Omental fat pad (tissue), 4 donors: Measurements from ENCODE around the gene LHFPL2. TPM values are rescaled to one million over a fixed set of nuclear protein-coding genes. Genes with fewer than 3 reads are reported as not detected.

Experiments
- ATAC-seq: fragments of 150-250 bp; one replicate; pipeline ENCODE4 v1.9.1; 2016; ENCODE audit warnings: mild to moderate bottlenecking, moderate library complexity; ENCODE audit not compliant: low FRiP score
- DNase-seq: peaks from one replicate; pipeline ENCODE4 v3.0.0-alpha.2; 2019; ENCODE audit warnings: low spot score
- total RNA-seq, 4 donors: library from RNA; depleted of rRNA; stranded (reverse); fragments of >200 nt; gene quantifications; one replicate each; pipeline ENCODE4 v1.1.0, GENCODE V29; 2016
- TF ChIP-seq, protein P1 (sequence below), 3 donors: fragments of 450-650 bp; IDR thresholded peaks; one replicate each; pipeline ENCODE4 v1.5.1; 2016 to 2017; ENCODE audit warnings: antibody characterized with exemption in 3 of 3, mild to moderate bottlenecking in 3 of 3, moderate library complexity in 2 of 3

The LHFPL2 gene
- total RNA-seq, 4 donors from 2014 or later = 37.1 to 146 (median 45.9) TPM

- ATAC-seq (peak; percentile 57), DNase-seq (no peak)
- TF ChIP-seq, protein P1, sequence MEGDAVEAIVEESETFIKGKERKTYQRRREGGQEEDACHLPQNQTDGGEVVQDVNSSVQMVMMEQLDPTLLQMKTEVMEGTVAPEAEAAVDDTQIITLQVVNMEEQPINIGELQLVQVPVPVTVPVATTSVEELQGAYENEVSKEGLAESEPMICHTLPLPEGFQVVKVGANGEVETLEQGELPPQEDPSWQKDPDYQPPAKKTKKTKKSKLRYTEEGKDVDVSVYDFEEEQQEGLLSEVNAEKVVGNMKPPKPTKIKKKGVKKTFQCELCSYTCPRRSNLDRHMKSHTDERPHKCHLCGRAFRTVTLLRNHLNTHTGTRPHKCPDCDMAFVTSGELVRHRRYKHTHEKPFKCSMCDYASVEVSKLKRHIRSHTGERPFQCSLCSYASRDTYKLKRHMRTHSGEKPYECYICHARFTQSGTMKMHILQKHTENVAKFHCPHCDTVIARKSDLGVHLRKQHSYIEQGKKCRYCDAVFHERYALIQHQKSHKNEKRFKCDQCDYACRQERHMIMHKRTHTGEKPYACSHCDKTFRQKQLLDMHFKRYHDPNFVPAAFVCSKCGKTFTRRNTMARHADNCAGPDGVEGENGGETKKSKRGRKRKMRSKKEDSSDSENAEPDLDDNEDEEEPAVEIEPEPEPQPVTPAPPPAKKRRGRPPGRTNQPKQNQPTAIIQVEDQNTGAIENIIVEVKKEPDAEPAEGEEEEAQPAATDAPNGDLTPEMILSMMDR (IDR thresholded peaks at IDR 0.05) = no peak
Measured at GRCh38 chr5:78530342-78531096, 118.1 kb downstream of the LHFPL2 start.

- DNase-seq (no peak), ATAC-seq (no peak)
- TF ChIP-seq, protein P1 (IDR thresholded peaks at IDR 0.05) = no peak
Measured at GRCh38 chr5:78527925-78528324, 120.6 kb downstream of the LHFPL2 start.

- peak; percentile 72 for ATAC-seq
- TF ChIP-seq, protein P1 (IDR thresholded peaks at IDR 0.05) = no peak
- no peak for DNase-seq
Measured at GRCh38 chr5:78527054-78527859, 121.3 kb downstream of the LHFPL2 start.

GRCh38 chr5:78526049-78526525, 122.5 kb downstream of the LHFPL2 start:
- ATAC-seq (no peak), DNase-seq (no peak)

GRCh38 chr5:78523314-78524193, 125.0 kb downstream of the LHFPL2 start:
- no peak for ATAC-seq
- no peak for DNase-seq
- TF ChIP-seq, protein P1 (IDR thresholded peaks at IDR 0.05) = no peak

More at GRCh38 chr5:78526049-78526525, 122.5 kb downstream of the LHFPL2 start:
- TF ChIP-seq, protein P1 (IDR thresholded peaks at IDR 0.05) = no peak

DNA sequence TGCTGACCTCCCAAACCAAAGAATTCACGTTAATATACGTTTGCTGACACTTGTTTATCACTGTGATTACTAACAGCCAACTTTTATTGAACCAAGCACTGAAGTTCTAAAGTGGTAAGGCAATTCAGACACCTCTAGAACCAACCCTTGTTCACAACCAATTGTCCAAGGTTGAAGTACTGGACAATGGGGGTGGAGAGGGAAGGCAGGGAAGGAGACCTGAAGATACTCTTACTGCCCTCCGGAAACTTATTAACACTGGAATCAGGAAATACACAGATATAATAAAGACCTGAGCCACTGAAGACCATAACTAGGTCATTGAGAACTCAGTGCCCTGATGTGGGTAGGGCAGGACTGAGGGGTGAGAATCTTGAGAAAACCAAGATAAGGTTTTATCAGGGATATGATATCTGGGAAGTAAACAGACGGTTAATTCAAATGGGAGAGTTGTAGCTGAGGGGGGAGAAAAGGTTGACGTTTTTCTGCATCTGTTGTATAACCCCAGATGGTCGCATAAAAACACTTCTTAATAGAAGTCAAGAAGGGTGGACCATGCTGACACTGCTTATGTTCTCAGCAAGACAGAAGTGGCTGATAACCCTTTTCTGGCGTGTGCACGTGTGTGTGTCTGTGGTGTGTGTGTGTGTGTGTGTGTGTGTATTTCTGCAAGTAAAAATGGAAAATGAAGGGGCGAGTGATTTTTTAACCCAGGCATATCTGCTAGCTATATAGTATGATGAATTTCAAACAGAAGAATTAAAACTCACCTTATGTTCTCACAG, 125.9 kb downstream of the LHFPL2 start:
- TF ChIP-seq, protein P1 (IDR thresholded peaks at IDR 0.05) = no peak
- ATAC-seq (no peak), DNase-seq (no peak)
